ENCODE data around the gene KAT6B. TPM values are rescaled to one million over a fixed set of nuclear protein-coding genes. Genes with fewer than 3 reads are reported as not detected.
A peak's percentile ranks its signal among the peaks of the same experiment; 100 is the strongest.

The KAT6B gene
- total and polyA plus RNA-seq, 8 donors: 27.6 to 48.1 (median 42.3) TPM

GRCh38 chr10:74930965-74931364 is 104.6 kb downstream of the KAT6B start:
- DNase-seq: no peak
- Histone ChIP-seq H3K27ac (no peak overlapping the region), H3K4me3 (no peak overlapping the region), H3K27me3 (no peaks in the 10 kb centered on the region), H3K36me3 (no peaks in the 10 kb centered on the region), H3K9me3 (no peaks in the 10 kb centered on the region), H3K4me1 (peaks cover 5 to 37% of the 10 kb centered on the region in 2 donors)
- intact Hi-C loops (cut with DNase I): no loop called here
- TF ChIP-seq CTCF (IDR thresholded peaks at IDR 0.05): no peak
- ATAC-seq: no peak

- DNase-seq: peak in 1 of 4 donors; percentile 42
- Histone ChIP-seq H3K4me3 (no peak overlapping the region), H3K27ac (no peak overlapping the region), H3K9me3 (no peaks in the 10 kb centered on the region), H3K4me1 (peaks cover 14 to 35% of the 10 kb centered on the region in 2 donors), H3K36me3 (no peaks in the 10 kb centered on the region), H3K27me3 (no peaks in the 10 kb centered on the region)
- no peak for TF ChIP-seq CTCF (IDR thresholded peaks at IDR 0.05)
- intact Hi-C loops (cut with DNase I): no loop called here
- ATAC-seq: peak; percentile 24
These were observed 106.2 kb downstream of the KAT6B start for GRCh38 chr10:74932648-74933047.

- H3K9me3 ChIP-seq: no peaks in the 10 kb centered on the region
- H3K27me3 ChIP-seq: no peaks in the 10 kb centered on the region
- intact Hi-C loops (cut with DNase I): no loop called here
- H3K4me1 ChIP-seq: peaks cover 15 to 32% of the 10 kb centered on the region in 2 donors
- no peak for ATAC-seq
- no peak for DNase-seq
- no peak for TF ChIP-seq CTCF (IDR thresholded peaks at IDR 0.05)
- no peak overlapping the region for H3K4me3 ChIP-seq
- no peaks in the 10 kb centered on the region for H3K36me3 ChIP-seq
- H3K27ac ChIP-seq: no peak overlapping the region
These were observed 107.9 kb downstream of the KAT6B start for GRCh38 chr10:74934100-74934812.

- H3K9me3 ChIP-seq: no peaks in the 10 kb centered on the region
- H3K4me3 ChIP-seq: no peak overlapping the region
- H3K27me3 ChIP-seq: no peaks in the 10 kb centered on the region
- intact Hi-C loops (cut with DNase I): no loop called here
- peak; percentile 41 for ATAC-seq
- no peak overlapping the region for H3K27ac ChIP-seq
- H3K36me3 ChIP-seq: no peaks in the 10 kb centered on the region
- TF ChIP-seq CTCF (IDR thresholded peaks at IDR 0.05): no peak
- DNase-seq: peak in 2 of 4 donors; percentile 29 to 33
- H3K4me1 ChIP-seq: peaks cover 13 to 28% of the 10 kb centered on the region in 2 donors
These were observed 110.3 kb downstream of the KAT6B start for GRCh38 chr10:74936577-74937265.

- DNase-seq: no peak
- H3K4me3 ChIP-seq: no peak overlapping the region
- ATAC-seq: peak; percentile 76
- peaks cover 13 to 28% of the 10 kb centered on the region in 2 donors for H3K4me1 ChIP-seq
- no peaks in the 10 kb centered on the region for H3K36me3 ChIP-seq
- no peaks in the 10 kb centered on the region for H3K27me3 ChIP-seq
- TF ChIP-seq CTCF (IDR thresholded peaks at IDR 0.05): no peak
- H3K9me3 ChIP-seq: no peaks in the 10 kb centered on the region
- intact Hi-C loops (cut with DNase I): no loop called here
- H3K27ac ChIP-seq: no peak overlapping the region
These were observed 111.0 kb downstream of the KAT6B start for GRCh38 chr10:74937266-74937856.

All from left lung (tissue), 10 donors.